ENCODE measurements around the gene C16orf78.

The C16orf78 gene

DNA sequence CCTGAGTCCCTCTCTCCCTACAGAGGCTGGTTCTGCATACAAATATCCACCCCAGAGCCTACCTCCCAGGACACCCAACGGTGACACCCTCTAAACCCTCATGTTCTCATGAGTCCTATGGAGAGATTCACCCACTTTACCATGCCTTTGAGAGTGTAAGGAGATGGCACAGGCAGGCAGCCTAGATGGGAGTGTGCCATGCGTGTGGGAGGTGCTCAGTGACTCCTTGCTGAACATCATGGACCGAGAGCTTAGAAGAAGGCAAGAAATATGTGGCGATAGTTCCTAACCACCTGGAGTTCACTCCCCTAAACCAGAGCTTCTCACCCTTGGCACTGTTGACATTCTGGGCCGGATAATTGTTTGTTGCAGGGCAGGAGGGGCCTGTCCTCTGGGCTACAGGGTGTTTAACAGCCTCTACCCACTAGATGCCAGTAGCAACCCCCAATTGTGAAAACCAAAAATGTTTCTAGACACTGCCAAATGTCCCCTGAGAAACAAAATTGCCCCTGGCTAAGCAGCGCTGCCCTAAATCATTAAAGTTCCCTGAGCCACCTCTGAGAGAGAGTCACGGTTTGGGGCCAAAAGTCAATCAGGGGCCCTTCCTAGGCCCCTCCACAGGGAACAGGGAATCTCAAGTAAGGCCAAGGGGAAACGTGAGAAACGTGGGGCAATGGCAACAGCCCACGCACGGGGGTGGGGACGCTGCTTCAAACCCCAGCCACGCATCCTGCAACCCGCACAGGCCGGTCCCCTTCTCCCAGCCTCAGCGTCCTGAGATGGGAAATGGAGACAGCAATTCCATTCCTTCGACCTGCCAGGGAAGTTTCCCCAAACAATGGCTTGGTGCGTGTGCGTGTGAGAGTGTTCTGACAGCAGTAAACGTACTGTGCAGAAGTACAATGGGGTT, 66.8 kb downstream of the C16orf78 start:
- TF ChIP-seq CSRNP3 (CRISPR knock-in tag; IDR thresholded peaks at IDR 0.05) (no peak), BACH2 (CRISPR knock-in tag; IDR thresholded peaks at IDR 0.05; ENCODE audit: borderline replicate concordance) (no peak), TCF4 (CRISPR knock-in tag; IDR thresholded peaks at IDR 0.05; ENCODE audit: borderline replicate concordance) (no peak), ZNF565 (CRISPR knock-in tag; conservative IDR thresholded peaks at IDR 0.05; ENCODE audit: low read depth) (no peak), TOX (CRISPR knock-in tag; IDR thresholded peaks at IDR 0.05; ENCODE audit: borderline replicate concordance) (no peak), GLIS3 (CRISPR knock-in tag; IDR thresholded peaks at IDR 0.05) (no peak), RARB (CRISPR knock-in tag; IDR thresholded peaks at IDR 0.05) (no peak), ZFP3 (CRISPR knock-in tag; IDR thresholded peaks at IDR 0.05) (no peak), ISL1 (CRISPR knock-in tag; IDR thresholded peaks at IDR 0.05) (no peak), SNAI2 (CRISPR knock-in tag; IDR thresholded peaks at IDR 0.05) (no peak)
- no peak for ATAC-seq

GRCh38 chr16:49441366-49441780, 67.8 kb downstream of the C16orf78 start:
- ATAC-seq = no peak

More at GRCh38 chr16:49441366-49441780, 67.8 kb downstream of the C16orf78 start:
- TF ChIP-seq, protein P1, sequence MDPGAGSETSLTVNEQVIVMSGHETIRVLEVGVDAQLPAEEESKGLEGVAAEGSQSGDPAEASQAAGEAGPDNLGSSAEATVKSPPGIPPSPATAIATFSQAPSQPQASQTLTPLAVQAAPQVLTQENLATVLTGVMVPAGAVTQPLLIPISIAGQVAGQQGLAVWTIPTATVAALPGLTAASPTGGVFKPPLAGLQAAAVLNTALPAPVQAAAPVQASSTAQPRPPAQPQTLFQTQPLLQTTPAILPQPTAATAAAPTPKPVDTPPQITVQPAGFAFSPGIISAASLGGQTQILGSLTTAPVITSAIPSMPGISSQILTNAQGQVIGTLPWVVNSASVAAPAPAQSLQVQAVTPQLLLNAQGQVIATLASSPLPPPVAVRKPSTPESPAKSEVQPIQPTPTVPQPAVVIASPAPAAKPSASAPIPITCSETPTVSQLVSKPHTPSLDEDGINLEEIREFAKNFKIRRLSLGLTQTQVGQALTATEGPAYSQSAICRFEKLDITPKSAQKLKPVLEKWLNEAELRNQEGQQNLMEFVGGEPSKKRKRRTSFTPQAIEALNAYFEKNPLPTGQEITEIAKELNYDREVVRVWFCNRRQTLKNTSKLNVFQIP (CRISPR knock-in tag; IDR thresholded peaks at IDR 0.05; ENCODE audit: borderline replicate concordance, low read depth) = no peak
- TF ChIP-seq RARB (CRISPR knock-in tag; IDR thresholded peaks at IDR 0.05) (no peak), TCF4 (CRISPR knock-in tag; IDR thresholded peaks at IDR 0.05; ENCODE audit: borderline replicate concordance) (no peak), ZNF565 (CRISPR knock-in tag; conservative IDR thresholded peaks at IDR 0.05; ENCODE audit: low read depth) (no peak), ZNF8 (CRISPR knock-in tag; IDR thresholded peaks at IDR 0.05) (no peak), ESRRG (CRISPR knock-in tag; IDR thresholded peaks at IDR 0.05) (no peak), ZC3H10 (CRISPR knock-in tag; IDR thresholded peaks at IDR 0.05) (no peak), BACH2 (CRISPR knock-in tag; IDR thresholded peaks at IDR 0.05; ENCODE audit: borderline replicate concordance) (no peak), GLIS3 (CRISPR knock-in tag; IDR thresholded peaks at IDR 0.05) (no peak), ZNF70 (CRISPR knock-in tag; IDR thresholded peaks at IDR 0.05) (no peak), TOX (CRISPR knock-in tag; IDR thresholded peaks at IDR 0.05; ENCODE audit: borderline replicate concordance) (no peak), CREB5 (CRISPR knock-in tag; IDR thresholded peaks at IDR 0.05; ENCODE audit: low read depth) (no peak), ZFP3 (CRISPR knock-in tag; IDR thresholded peaks at IDR 0.05) (no peak), ISL1 (CRISPR knock-in tag; IDR thresholded peaks at IDR 0.05) (no peak), ZFP30 (CRISPR knock-in tag; IDR thresholded peaks at IDR 0.05) (no peak), SNAI2 (CRISPR knock-in tag; IDR thresholded peaks at IDR 0.05) (no peak), PPARA (CRISPR knock-in tag; IDR thresholded peaks at IDR 0.05; ENCODE audit: borderline replicate concordance) (no peak)
- TF ChIP-seq, protein P2, sequence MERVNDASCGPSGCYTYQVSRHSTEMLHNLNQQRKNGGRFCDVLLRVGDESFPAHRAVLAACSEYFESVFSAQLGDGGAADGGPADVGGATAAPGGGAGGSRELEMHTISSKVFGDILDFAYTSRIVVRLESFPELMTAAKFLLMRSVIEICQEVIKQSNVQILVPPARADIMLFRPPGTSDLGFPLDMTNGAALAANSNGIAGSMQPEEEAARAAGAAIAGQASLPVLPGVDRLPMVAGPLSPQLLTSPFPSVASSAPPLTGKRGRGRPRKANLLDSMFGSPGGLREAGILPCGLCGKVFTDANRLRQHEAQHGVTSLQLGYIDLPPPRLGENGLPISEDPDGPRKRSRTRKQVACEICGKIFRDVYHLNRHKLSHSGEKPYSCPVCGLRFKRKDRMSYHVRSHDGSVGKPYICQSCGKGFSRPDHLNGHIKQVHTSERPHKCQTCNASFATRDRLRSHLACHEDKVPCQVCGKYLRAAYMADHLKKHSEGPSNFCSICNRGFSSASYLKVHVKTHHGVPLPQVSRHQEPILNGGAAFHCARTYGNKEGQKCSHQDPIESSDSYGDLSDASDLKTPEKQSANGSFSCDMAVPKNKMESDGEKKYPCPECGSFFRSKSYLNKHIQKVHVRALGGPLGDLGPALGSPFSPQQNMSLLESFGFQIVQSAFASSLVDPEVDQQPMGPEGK (CRISPR knock-in tag; IDR thresholded peaks at IDR 0.05; ENCODE audit: borderline replicate concordance) = no peak
- TF ChIP-seq, protein P3, sequence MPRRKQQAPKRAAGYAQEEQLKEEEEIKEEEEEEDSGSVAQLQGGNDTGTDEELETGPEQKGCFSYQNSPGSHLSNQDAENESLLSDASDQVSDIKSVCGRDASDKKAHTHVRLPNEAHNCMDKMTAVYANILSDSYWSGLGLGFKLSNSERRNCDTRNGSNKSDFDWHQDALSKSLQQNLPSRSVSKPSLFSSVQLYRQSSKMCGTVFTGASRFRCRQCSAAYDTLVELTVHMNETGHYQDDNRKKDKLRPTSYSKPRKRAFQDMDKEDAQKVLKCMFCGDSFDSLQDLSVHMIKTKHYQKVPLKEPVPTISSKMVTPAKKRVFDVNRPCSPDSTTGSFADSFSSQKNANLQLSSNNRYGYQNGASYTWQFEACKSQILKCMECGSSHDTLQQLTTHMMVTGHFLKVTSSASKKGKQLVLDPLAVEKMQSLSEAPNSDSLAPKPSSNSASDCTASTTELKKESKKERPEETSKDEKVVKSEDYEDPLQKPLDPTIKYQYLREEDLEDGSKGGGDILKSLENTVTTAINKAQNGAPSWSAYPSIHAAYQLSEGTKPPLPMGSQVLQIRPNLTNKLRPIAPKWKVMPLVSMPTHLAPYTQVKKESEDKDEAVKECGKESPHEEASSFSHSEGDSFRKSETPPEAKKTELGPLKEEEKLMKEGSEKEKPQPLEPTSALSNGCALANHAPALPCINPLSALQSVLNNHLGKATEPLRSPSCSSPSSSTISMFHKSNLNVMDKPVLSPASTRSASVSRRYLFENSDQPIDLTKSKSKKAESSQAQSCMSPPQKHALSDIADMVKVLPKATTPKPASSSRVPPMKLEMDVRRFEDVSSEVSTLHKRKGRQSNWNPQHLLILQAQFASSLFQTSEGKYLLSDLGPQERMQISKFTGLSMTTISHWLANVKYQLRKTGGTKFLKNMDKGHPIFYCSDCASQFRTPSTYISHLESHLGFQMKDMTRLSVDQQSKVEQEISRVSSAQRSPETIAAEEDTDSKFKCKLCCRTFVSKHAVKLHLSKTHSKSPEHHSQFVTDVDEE (CRISPR knock-in tag; IDR thresholded peaks at IDR 0.05) = no peak
